Epithelial cell of esophagus (primary cell): ENCODE results near the gene GATD1.
A peak's percentile ranks its signal among the peaks of the same experiment; 100 is the strongest.

ENCODE experiments used
- DNase-seq: peaks from one replicate; pipeline ENCODE4 v3.0.0; 2010; ENCODE audit warnings: low read depth
- H3K4me3 ChIP-seq: 2 replicates; pipeline ENCODE4 v1.5.1; 2011; ENCODE audit warnings: mild to moderate bottlenecking, low read length, control low read depth
- TF ChIP-seq, protein P1 (sequence below): IDR thresholded peaks from 2 replicates; pipeline ENCODE4 v1.5.1; 2011; ENCODE audit warnings: low read depth, mild to moderate bottlenecking, low read length, control low read depth, inconsistent platforms; ENCODE audit not compliant: insufficient read depth; ENCODE audit errors: missing control alignments

GATD1 gene, protein sequence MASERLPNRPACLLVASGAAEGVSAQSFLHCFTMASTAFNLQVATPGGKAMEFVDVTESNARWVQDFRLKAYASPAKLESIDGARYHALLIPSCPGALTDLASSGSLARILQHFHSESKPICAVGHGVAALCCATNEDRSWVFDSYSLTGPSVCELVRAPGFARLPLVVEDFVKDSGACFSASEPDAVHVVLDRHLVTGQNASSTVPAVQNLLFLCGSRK

DNA sequence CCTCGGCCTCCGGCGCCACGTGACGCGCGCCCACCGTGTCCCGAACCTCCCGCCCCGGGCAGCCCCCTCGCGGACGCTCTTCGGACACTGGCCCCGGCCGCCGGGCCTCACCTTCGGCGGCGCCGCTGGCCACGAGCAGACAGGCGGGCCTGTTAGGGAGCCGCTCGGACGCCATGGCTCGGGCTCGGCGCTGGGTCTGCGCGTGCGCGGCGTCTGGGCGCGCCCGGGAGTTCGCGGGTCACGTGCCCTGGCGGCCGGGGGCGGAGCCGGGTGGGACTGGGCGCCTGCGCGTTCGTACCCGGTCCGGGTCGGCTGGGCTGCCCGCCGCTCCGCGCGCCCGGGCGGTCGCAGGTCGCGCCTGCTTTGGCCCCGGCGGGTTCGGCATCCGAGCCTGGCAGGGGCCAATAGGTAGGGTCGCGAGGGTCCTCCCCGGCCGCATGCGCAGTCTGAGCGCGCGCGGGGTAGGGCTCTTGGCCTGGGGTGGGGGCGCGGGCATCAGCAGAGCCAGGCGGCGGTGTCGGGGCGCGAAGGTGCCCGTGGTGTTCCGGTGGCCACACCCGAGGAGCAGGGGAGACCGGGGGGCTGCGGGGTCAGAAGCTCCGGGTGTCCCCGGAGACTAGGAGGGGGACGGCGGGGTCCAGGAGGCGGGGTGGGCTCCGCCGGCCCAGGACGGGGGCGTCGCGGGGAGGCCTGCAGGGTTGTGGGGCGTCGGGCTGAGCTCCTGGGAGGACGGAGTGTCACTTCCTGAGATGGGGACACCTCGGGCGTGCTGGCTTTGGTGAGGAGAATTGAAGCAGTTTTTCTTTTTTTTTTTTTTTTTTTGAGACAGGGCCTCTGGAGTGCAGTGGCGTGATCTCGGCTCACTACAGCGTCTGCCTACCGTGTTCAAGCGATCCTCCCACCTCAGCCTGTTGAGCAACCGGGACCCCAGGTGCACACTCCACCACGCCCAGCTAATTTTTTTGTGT, at the start of gene GATD1:
TSS of gene GATD1 (minus strand) at position 200 of the 968 bp plus-strand sequence. CDS start at position 175, 25 bp downstream.
- DNase-seq: peak; percentile 90
- TF ChIP-seq, protein P1, sequence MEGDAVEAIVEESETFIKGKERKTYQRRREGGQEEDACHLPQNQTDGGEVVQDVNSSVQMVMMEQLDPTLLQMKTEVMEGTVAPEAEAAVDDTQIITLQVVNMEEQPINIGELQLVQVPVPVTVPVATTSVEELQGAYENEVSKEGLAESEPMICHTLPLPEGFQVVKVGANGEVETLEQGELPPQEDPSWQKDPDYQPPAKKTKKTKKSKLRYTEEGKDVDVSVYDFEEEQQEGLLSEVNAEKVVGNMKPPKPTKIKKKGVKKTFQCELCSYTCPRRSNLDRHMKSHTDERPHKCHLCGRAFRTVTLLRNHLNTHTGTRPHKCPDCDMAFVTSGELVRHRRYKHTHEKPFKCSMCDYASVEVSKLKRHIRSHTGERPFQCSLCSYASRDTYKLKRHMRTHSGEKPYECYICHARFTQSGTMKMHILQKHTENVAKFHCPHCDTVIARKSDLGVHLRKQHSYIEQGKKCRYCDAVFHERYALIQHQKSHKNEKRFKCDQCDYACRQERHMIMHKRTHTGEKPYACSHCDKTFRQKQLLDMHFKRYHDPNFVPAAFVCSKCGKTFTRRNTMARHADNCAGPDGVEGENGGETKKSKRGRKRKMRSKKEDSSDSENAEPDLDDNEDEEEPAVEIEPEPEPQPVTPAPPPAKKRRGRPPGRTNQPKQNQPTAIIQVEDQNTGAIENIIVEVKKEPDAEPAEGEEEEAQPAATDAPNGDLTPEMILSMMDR: no peak
- H3K4me3 ChIP-seq: peak within 1 kb of the TSS; percentile 82

DNA sequence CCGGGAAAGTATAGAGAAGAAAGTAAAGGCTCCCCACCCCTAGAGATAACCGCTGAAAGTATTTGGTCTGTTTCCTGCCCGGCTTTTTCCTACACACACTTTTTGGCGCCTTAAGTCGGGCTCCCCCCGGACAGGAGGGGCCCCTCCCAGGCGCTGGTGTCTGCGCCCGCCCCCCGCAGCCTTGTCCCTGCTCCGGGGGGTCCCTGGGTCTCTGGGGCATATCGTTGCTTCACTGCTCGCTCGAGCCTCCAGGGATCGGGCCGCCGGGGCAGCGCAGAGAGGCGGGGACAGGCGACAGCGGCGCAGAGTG, 49.5 kb upstream of the GATD1 start:
- no peak overlapping the region for H3K4me3 ChIP-seq
- DNase-seq: no peak
- TF ChIP-seq, protein P1: no peak

DNA sequence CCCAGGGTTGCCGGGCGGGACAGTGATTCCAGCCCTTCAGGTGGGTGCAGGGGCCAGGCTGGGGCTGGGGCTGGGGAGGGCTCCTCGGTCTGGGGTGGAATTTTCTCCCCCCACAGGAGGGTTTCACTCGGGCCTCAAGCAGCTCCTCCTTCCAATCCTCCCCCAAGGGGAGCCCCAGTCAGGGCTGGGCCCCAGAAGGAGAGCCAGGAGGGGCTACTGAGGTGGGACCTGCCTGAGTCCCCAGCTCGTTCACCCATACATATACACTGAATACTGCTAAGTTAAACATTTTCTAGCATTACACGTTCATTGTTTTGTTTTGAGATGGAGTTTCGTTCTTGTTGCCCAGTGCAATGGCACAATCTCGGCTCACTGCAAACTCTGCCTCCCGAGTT, 48.9 kb upstream of the GATD1 start:
- no peak overlapping the region for H3K4me3 ChIP-seq
- DNase-seq: no peak
- TF ChIP-seq, protein P1: no peak

DNA sequence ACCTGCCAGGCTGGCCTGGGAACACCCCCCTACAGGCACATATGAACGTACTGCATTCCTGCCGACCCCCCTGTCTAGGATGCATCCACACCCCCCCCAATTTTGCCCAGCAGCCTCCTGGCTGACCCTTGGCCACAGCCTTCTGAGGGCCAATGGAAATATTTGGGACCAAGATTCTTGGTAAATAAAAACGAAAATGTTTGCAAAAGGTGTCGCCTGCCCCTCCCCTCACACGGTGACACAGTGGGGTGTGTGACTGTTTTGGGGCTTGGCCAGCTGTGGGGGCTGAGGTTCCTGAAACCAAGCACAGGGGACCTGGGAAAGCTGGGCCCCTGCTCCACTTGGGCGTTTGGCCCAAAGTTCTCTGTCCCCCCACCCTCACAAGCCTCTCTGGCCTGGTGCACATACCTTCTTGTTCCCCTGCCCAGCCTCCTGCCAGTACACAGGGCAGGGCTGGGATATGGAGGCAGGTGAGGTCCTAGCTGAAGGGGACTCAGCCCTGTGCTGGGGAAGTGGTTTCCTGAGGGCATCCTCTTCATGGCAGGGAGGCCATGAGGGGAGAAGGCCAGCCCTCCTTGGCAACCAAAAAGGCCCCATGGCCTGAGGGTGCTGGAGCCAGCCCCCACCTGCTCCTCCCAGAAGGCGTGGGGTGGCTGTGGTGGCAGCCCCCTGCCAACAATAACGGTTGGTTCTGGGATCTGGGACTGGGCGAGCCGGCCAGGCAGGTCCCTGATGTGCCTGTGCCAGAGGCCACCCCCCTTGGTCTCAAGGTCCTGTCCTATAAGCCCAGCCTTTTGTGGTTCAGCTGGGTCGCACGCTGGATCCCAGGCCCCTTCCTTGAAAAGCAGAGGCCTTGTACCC, 48.3 kb upstream of the GATD1 start:
- H3K4me3 ChIP-seq: no peak overlapping the region
- TF ChIP-seq, protein P1: no peak

DNA sequence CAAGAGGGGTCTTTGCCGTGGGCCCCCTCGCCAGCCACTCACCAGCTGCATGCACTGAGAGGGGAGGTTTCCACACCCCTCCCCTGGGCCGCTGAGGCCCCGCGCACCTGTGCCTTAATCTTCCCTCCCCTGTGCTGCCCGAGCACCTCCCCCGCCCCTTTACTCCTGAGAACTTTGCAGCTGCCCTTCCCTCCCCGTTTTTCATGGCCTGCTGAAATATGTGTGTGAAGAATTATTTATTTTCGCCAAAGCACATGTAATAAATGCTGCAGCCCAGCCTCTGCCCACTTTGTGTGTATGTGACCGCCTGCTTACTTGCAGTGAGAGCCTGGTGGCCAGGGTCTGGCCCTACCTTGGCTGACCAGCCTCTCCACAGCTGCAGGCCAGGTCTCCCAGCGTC, 47.7 kb upstream of the GATD1 start:
- no peak overlapping the region for H3K4me3 ChIP-seq
- DNase-seq: no peak
- TF ChIP-seq, protein P1: no peak

More for the DNA sequence above, 48.3 kb upstream of the GATD1 start:
- DNase-seq: no peak

DNA sequence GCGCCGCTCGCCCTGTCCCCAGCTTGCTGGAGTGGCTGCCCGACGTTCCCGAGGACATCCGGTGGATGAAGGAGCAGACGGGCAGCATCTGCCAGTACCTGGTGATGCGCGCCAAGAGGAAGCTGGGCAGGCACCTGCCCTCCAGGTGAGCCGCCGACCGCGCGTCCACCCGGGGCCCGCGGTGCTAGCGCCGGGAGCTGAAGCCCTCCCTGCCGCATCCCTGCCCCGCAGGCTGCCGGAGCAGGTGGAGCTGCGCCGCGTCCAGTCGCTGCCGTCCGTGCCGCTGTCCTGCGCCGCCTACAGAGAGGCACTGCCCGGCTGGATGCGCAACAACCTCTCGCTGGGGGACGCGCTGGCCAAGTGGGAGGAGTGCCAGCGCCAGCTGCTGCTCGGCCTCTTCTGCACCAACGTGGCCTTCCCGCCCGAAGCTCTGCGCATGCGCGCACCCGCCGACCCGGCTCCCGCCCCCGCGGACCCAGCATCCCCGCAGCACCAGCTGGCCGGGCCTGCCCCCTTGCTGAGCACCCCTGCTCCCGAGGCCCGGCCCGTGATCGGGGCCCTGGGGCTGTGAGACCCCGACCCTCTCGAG, 47.1 kb upstream of the GATD1 start:
- TF ChIP-seq, protein P1: no peak
- H3K4me3 ChIP-seq: no peak overlapping the region
- DNase-seq: no peak
